ENCODE measurements around the gene CREB5. TPM values are rescaled to one million over a fixed set of nuclear protein-coding genes. Genes with fewer than 3 reads are reported as not detected.

The CREB5 gene
- total and polyA plus RNA-seq, 2 of the 8 experiments (the other 6 are each of a cell fraction or from before 2014, with no cell fraction given): 2.4 to 2.7 TPM

DNA sequence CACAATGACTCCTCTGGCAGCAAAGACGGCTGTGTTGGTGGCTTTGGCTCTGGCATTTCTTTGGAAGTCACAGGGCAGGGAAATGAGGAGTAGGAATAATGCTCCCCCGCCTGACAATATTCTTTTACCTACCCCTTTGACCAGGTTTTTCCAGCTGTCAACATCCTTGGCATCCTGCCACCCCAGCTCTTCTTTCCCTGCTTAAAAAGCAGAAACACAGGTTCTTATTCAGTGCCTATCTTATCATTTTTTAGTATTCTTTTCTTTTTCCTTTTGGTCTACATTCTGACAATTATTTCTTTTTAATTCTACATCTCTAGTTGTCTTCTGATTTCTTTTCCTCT lies 97.7 kb downstream of the CREB5 start:
- Histone ChIP-seq H2BK15ac (ENCODE audit: low read length) (no peak overlapping the region), H3K4me1 (replicated peaks in 1 of 4; ENCODE audit: control insufficient read depth in 3 of 4, insufficient read depth in 4 of 4, low read length in 3 of 4) (no peaks in the 10 kb centered on the region), H3K36me3 (ENCODE audit: control insufficient read depth in 2 of 4, insufficient read depth in 4 of 4, low read length in 3 of 4) (no peaks in the 10 kb centered on the region), H3K23ac (ENCODE audit: insufficient read length) (no peak overlapping the region), H2BK5ac (ENCODE audit: low read depth, low read length) (no peak overlapping the region), H3K79me1 (ENCODE audit: low read depth, low read length) (no peaks in the 10 kb centered on the region), H2BK20ac (ENCODE audit: low read length) (no peak overlapping the region), H2AK5ac (ENCODE audit: low read depth, low read length) (no peak overlapping the region), H3K56ac (replicated peaks; ENCODE audit: insufficient read length, low read depth, low read length) (no peak overlapping the region), H3K9me3 (ENCODE audit: insufficient read depth in 2 of 2, low read depth in 1 of 2, low read length in 1 of 2) (no peaks in the 10 kb centered on the region), H3K4me2 (ENCODE audit: insufficient read depth in 1 of 2, low read depth in 2 of 2, low read length in 2 of 2) (no peak overlapping the region), H3K4ac (replicated peaks; ENCODE audit: insufficient read length, low read depth, low read length) (no peak overlapping the region), H3K23me2 (ENCODE audit: low read depth, low read length) (no peaks in the 10 kb centered on the region; the same call in 1 of the 2 replicates), H2BK120ac (replicated peaks; ENCODE audit: low read depth, low read length) (no peak overlapping the region), H4K91ac (replicated peaks; ENCODE audit: insufficient read length, low read length) (no peak overlapping the region), H2BK12ac (ENCODE audit: low read depth, low read length) (no peak overlapping the region), H4K5ac (ENCODE audit: insufficient read length, low read depth, low read length) (no peak overlapping the region), H3K14ac (ENCODE audit: insufficient read length) (no peak overlapping the region), H3K9ac (replicated peaks in 1 of 4; ENCODE audit: extremely low read depth in 1 of 4, low read depth in 3 of 4, low read length in 3 of 4) (no peak overlapping the region), H4K8ac (ENCODE audit: extremely low read depth, insufficient read depth, low read length) (no peak overlapping the region), H3K18ac (ENCODE audit: extremely low read depth, low read length) (no peak overlapping the region), H3K27ac (ENCODE audit: low read depth, low read length) (no peak overlapping the region), H2AFZ (ENCODE audit: low read length) (no peak overlapping the region), H4K20me1 (replicated peaks in 1 of 2; ENCODE audit: control insufficient read depth in 1 of 2, insufficient read depth in 2 of 2, low read length in 2 of 2) (no peaks in the 10 kb centered on the region), H3K79me2 (ENCODE audit: control insufficient read depth in 1 of 2, insufficient read depth in 2 of 2, low read length in 2 of 2) (no peaks in the 10 kb centered on the region), H3K27me3 (replicated peaks in 1 of 4; ENCODE audit: control insufficient read depth in 3 of 4, extremely low read depth in 1 of 4, insufficient read depth in 3 of 4, low read length in 3 of 4) (no peaks in the 10 kb centered on the region), H3K4me3 (ENCODE audit: extremely low read depth in 1 of 4, insufficient read depth in 2 of 4, low read depth in 3 of 4, low read length in 4 of 4) (no peak overlapping the region)
- POLR2A ChIA-PET (ENCODE audit: partially characterized antibody): no interaction called here
- FAIRE-seq (no peak), DNase-seq (ENCODE audit: low read depth in 1 of 2, low spot score in 2 of 2) (no peak)
- CTCF ChIA-PET (ENCODE audit: partially characterized antibody): interaction anchor here (1.4 to 2.1 kb wide), 3 partner anchors 20 to 129 kb away, joined by 3 to 5 read pairs (median 4); no protein-coding TSS in a partner anchor
- WGBS, 2 experiments (ENCODE audit: extremely low coverage in 1 of 2, insufficient coverage in 1 of 2, insufficient read length in 1 of 2, insufficient replicate concordance in 2 of 2, low coverage in 1 of 2, low lambda C conversion rate in 2 of 2, missing lambda C conversion rate in 1 of 2): 82% methylated on average over 2 of the region's 2 CpGs; no CpG with 5 or more reads in 1 of the 2 experiments
- TF ChIP-seq, protein P1, sequence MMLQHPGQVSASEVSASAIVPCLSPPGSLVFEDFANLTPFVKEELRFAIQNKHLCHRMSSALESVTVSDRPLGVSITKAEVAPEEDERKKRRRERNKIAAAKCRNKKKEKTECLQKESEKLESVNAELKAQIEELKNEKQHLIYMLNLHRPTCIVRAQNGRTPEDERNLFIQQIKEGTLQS (IDR thresholded peaks at IDR 0.05; ENCODE audit: insufficient read depth, low read depth, low read length): no peak
- TF ChIP-seq TEAD4 (IDR thresholded peaks at IDR 0.05; ENCODE audit: low read depth, low read length): no peak
